Colon (tissue), 2 donors: ENCODE results near the gene PTGES.
"Not testable (repeated sequence)": the region's sequence is repeated elsewhere in the genome, so short reads cannot be mapped to it uniquely, and the experiment has no call there.

ENCODE experiments used
- FAIRE-seq: peaks from 2 replicates; lab custom pipeline; 2012; peaks lifted over from hg19 to GRCh38; lab: Jason Lieb, UNC
- donor health status: control.
- donor health status: control.

Gene PTGES

GRCh38 chr9:129752900-129753729 lies at the start of gene PTGES:
PTGES (minus strand) TSS chr9:129753042; CDS start chr9:129753012, 30 bp downstream.
- FAIRE-seq = no peak

GRCh38 chr9:129801504-129801903 lies 48.7 kb upstream of the PTGES start:
- no peak for FAIRE-seq

GRCh38 chr9:129798973-129799372 lies 46.1 kb upstream of the PTGES start:
- FAIRE-seq = no peak

GRCh38 chr9:129796029-129796428 lies 43.2 kb upstream of the PTGES start:
- not testable (repeated sequence) for FAIRE-seq

GRCh38 chr9:129794549-129794948 lies 41.7 kb upstream of the PTGES start:
- FAIRE-seq = no peak

- FAIRE-seq = no peak
These were observed 33.6 kb upstream of the PTGES start for GRCh38 chr9:129786481-129786880.

GRCh38 chr9:129785866-129786265 lies 33.0 kb upstream of the PTGES start:
- FAIRE-seq = no peak

GRCh38 chr9:129784970-129785369 lies 32.1 kb upstream of the PTGES start:
- not testable (repeated sequence) for FAIRE-seq

GRCh38 chr9:129783516-129784361 lies 30.9 kb upstream of the PTGES start:
- FAIRE-seq = no peak

- FAIRE-seq = no peak
These were observed 29.1 kb upstream of the PTGES start for GRCh38 chr9:129781981-129782380.

GRCh38 chr9:129781131-129781530 lies 28.3 kb upstream of the PTGES start:
- no peak for FAIRE-seq

- no peak for FAIRE-seq
These were observed 26.8 kb upstream of the PTGES start for GRCh38 chr9:129779560-129780190.

- FAIRE-seq = no peak
These were observed 25.6 kb upstream of the PTGES start for GRCh38 chr9:129778469-129778868.

- FAIRE-seq = no peak
These were observed 24.9 kb upstream of the PTGES start for GRCh38 chr9:129777769-129778130.

GRCh38 chr9:129776938-129777768 lies 24.3 kb upstream of the PTGES start:
- FAIRE-seq = no peak

GRCh38 chr9:129776566-129776937 lies 23.7 kb upstream of the PTGES start:
- no peak for FAIRE-seq

- not testable (repeated sequence) for FAIRE-seq
These were observed 23.3 kb upstream of the PTGES start for GRCh38 chr9:129776096-129776495.

GRCh38 chr9:129775448-129775798 lies 22.6 kb upstream of the PTGES start:
- FAIRE-seq = no peak

GRCh38 chr9:129774791-129775447 lies 22.1 kb upstream of the PTGES start:
- no peak for FAIRE-seq

- FAIRE-seq = no peak
These were observed 20.6 kb upstream of the PTGES start for GRCh38 chr9:129773262-129774048.

- FAIRE-seq = no peak
These were observed 17.9 kb upstream of the PTGES start for GRCh38 chr9:129770741-129771140.
